CD4-positive, alpha-beta T cell treated with Interleukin-12 subunit alpha and Interleukin-12 subunit beta, for 1 hour (primary cell): ENCODE measurements around the gene MAGEL2.
"Not testable (repeated sequence)": the region's sequence is repeated elsewhere in the genome, so short reads cannot be mapped to it uniquely, and the experiment has no call there.

Experiments
- DNase-seq: peaks from one replicate; pipeline ENCODE4 v3.0.0-alpha.2; 2020

The MAGEL2 gene

DNA sequence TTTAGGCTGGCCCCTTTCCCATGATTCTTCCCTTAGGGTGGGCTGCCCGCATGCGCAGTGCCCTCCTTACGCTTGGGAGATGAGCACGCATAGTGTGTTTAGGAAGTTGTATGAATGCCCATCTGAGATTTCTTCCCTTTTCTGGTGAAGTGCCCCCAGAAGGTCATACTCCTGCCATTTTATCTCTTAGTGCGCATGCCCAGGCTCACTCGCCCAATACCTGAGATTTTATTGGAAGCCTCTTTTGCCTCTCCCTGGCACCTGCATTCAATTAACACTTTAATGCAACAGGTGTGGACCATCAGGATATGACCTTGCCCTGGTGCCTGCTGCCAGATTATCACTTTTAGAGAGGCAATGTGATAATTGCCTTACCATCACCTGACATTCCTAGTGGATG, 45.5 kb downstream of the MAGEL2 start:
- no peak for DNase-seq

DNA sequence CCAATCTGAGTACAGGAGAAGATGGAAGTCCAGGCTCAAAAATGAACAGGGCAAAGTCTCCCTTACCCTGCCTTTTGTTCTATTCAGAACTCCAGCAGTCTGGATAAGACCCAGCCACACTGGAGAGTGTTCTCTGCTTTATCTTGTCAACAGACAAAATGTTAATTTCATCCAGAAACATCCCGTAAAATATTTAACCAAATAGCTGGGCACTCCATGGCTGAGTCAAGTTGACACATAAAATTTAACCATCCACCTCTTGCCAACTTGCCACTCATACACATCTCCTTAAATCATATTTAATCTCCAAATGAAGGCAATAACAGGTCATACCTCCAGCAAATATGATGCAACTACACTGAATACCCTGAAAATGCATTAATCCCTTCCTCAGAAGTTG, 48.6 kb downstream of the MAGEL2 start:
- DNase-seq: no peak

DNA sequence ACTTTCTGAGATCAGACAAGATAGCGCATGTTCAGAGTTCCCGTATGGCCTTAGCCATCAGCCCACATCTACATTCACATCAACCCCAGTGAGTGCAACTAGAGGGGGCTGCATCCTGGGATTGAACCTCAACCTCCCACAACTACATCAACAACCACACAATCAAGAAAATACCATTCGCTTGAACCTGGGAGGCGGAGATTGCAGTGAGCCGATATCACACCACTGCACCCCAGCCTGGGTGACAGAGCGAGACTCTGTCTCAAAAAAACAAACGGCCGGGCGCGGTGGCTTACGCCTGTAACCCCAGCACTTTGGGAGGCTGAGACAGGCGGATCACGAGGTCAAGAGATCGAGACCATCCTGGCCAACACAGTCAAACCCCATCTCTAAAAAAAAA, 50.4 kb downstream of the MAGEL2 start:
- not testable (repeated sequence) for DNase-seq

DNA sequence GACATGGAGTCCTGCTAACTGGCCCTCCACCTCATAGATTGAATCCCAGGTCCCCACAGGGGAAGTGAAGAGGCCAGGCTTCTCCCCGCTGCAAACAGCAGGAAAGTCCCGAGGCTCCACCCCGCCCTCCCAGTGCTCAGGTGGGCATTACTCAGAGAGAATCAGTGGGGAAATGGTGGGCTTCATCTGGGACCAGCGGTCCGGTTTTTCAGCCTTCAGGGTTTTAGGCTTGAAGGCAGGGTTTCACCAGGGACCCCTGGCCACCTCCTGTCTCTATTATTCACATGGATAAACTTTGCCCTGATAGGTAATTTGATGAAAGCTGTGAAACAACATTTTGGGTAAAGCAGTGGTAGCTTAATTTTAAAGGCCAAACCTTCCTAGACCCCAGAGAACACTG, 50.9 kb downstream of the MAGEL2 start:
- DNase-seq: no peak

GRCh38 chr15:23595368-23595767, 52.3 kb downstream of the MAGEL2 start:
- DNase-seq: no peak

GRCh38 chr15:23594252-23594770, 53.4 kb downstream of the MAGEL2 start:
- DNase-seq: no peak
